ENCODE results near the gene KBTBD8.

KBTBD8 gene

GRCh38 chr3:67012564-67012963 is 14.5 kb downstream of the KBTBD8 start:
- TF ChIP-seq CTCF (IDR thresholded peaks at IDR 0.05) = no peak
- H3K36me3 ChIP-seq = peaks cover 7% of the 10 kb centered on the region
- H3K9me3 ChIP-seq = no peaks in the 10 kb centered on the region
- H3K4me3 ChIP-seq (ENCODE audit: low read depth in 1 of 2, low read length in 1 of 2) = no peak overlapping the region
- no peaks in the 10 kb centered on the region for H3K4me1 ChIP-seq (ENCODE audit: control insufficient read depth in 1 of 2, insufficient read depth in 1 of 2, low read depth in 1 of 2, low read length in 1 of 2)
- H3K27me3 ChIP-seq = no peaks in the 10 kb centered on the region
- H3K27ac ChIP-seq = no peak overlapping the region

- peaks cover 7% of the 10 kb centered on the region for H3K27me3 ChIP-seq
- H3K4me1 ChIP-seq (ENCODE audit: control insufficient read depth in 1 of 2, insufficient read depth in 1 of 2, low read depth in 1 of 2, low read length in 1 of 2) = no peaks in the 10 kb centered on the region
- H3K36me3 ChIP-seq = no peaks in the 10 kb centered on the region
- H3K27ac ChIP-seq = no peak overlapping the region
- TF ChIP-seq CTCF (IDR thresholded peaks at IDR 0.05) = no peak
- no peak overlapping the region for H3K4me3 ChIP-seq (ENCODE audit: low read depth in 1 of 2, low read length in 1 of 2)
- no peaks in the 10 kb centered on the region for H3K9me3 ChIP-seq
Measured at GRCh38 chr3:67015702-67016484, 17.8 kb downstream of the KBTBD8 start.

GRCh38 chr3:67016522-67017080 is 18.5 kb downstream of the KBTBD8 start:
- H3K4me1 ChIP-seq (ENCODE audit: control insufficient read depth in 1 of 2, insufficient read depth in 1 of 2, low read depth in 1 of 2, low read length in 1 of 2) = no peaks in the 10 kb centered on the region
- H3K36me3 ChIP-seq = no peaks in the 10 kb centered on the region
- TF ChIP-seq CTCF (IDR thresholded peaks at IDR 0.05) = no peak

GRCh38 chr3:67017211-67017610 is 19.1 kb downstream of the KBTBD8 start:
- Histone ChIP-seq H3K4me3 (ENCODE audit: low read depth in 1 of 2, low read length in 1 of 2) (no peak overlapping the region), H3K27ac (no peak overlapping the region), H3K27me3 (peaks cover 8% of the 10 kb centered on the region), H3K4me1 (ENCODE audit: control insufficient read depth in 1 of 2, insufficient read depth in 1 of 2, low read depth in 1 of 2, low read length in 1 of 2) (no peaks in the 10 kb centered on the region), H3K36me3 (no peaks in the 10 kb centered on the region), H3K9me3 (no peaks in the 10 kb centered on the region)
- no peak for TF ChIP-seq CTCF (IDR thresholded peaks at IDR 0.05)

More at GRCh38 chr3:67016522-67017080, 18.5 kb downstream of the KBTBD8 start:
- no peak overlapping the region for H3K27ac ChIP-seq
- peaks cover 7% of the 10 kb centered on the region for H3K27me3 ChIP-seq
- H3K9me3 ChIP-seq = no peaks in the 10 kb centered on the region
- no peak overlapping the region for H3K4me3 ChIP-seq (ENCODE audit: low read depth in 1 of 2, low read length in 1 of 2)

GRCh38 chr3:67018105-67018788 is 20.1 kb downstream of the KBTBD8 start:
- no peak overlapping the region for H3K4me3 ChIP-seq (ENCODE audit: low read depth in 1 of 2, low read length in 1 of 2)
- TF ChIP-seq CTCF (IDR thresholded peaks at IDR 0.05) = no peak
- no peaks in the 10 kb centered on the region for H3K36me3 ChIP-seq
- no peaks in the 10 kb centered on the region for H3K4me1 ChIP-seq (ENCODE audit: control insufficient read depth in 1 of 2, insufficient read depth in 1 of 2, low read depth in 1 of 2, low read length in 1 of 2)
- no peaks in the 10 kb centered on the region for H3K9me3 ChIP-seq
- no peak overlapping the region for H3K27ac ChIP-seq
- peaks cover 18% of the 10 kb centered on the region for H3K27me3 ChIP-seq

Data from neutrophil (primary cell).